ENCODE results near the gene HEATR5B. TPM values are rescaled to one million over a fixed set of nuclear protein-coding genes. Genes with fewer than 3 reads are reported as not detected.

Gene HEATR5B
- total RNA-seq, 2 donors from 2014 or later, result 21.0 to 35.6 TPM

DNA sequence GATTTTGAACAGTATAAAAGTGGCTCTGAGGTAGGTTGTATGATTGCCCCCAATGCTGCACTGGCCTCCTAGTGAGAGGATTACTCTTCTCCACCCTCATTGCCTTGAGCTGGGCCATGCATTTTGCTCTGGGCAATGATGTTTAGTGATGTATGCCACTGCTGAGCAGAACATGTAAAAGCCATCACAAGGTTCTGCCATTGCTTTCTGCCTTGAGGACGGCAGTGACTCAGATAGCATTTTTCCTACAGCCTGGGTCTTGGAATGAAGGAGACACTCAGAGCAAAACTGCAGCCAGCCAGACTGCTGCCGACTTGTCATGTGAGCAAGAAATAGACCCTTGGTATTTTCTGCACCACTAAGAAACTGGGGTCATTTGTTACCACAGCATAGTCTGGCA, 27.8 kb upstream of the HEATR5B start:
- Histone ChIP-seq H3K27ac (no peak overlapping the region), H3K27me3 (replicated peaks; ENCODE audit: insufficient read depth) (no peaks in the 10 kb centered on the region), H3K36me3 (peaks cover 29% of the 10 kb centered on the region), H3K4me1 (ENCODE audit: control insufficient read depth in 1 of 2, low read depth in 2 of 2) (no peaks in the 10 kb centered on the region), H3K4me3 (no peak overlapping the region), H3K9me3 (no peaks in the 10 kb centered on the region)
- DNase-seq (ENCODE audit: low spot score) (no peak), ATAC-seq (ENCODE audit: insufficient number of reproducible peaks, low FRiP score, low read depth) (no peak)
- TF ChIP-seq, protein P1, sequence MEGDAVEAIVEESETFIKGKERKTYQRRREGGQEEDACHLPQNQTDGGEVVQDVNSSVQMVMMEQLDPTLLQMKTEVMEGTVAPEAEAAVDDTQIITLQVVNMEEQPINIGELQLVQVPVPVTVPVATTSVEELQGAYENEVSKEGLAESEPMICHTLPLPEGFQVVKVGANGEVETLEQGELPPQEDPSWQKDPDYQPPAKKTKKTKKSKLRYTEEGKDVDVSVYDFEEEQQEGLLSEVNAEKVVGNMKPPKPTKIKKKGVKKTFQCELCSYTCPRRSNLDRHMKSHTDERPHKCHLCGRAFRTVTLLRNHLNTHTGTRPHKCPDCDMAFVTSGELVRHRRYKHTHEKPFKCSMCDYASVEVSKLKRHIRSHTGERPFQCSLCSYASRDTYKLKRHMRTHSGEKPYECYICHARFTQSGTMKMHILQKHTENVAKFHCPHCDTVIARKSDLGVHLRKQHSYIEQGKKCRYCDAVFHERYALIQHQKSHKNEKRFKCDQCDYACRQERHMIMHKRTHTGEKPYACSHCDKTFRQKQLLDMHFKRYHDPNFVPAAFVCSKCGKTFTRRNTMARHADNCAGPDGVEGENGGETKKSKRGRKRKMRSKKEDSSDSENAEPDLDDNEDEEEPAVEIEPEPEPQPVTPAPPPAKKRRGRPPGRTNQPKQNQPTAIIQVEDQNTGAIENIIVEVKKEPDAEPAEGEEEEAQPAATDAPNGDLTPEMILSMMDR (IDR thresholded peaks at IDR 0.05), result no peak

DNA sequence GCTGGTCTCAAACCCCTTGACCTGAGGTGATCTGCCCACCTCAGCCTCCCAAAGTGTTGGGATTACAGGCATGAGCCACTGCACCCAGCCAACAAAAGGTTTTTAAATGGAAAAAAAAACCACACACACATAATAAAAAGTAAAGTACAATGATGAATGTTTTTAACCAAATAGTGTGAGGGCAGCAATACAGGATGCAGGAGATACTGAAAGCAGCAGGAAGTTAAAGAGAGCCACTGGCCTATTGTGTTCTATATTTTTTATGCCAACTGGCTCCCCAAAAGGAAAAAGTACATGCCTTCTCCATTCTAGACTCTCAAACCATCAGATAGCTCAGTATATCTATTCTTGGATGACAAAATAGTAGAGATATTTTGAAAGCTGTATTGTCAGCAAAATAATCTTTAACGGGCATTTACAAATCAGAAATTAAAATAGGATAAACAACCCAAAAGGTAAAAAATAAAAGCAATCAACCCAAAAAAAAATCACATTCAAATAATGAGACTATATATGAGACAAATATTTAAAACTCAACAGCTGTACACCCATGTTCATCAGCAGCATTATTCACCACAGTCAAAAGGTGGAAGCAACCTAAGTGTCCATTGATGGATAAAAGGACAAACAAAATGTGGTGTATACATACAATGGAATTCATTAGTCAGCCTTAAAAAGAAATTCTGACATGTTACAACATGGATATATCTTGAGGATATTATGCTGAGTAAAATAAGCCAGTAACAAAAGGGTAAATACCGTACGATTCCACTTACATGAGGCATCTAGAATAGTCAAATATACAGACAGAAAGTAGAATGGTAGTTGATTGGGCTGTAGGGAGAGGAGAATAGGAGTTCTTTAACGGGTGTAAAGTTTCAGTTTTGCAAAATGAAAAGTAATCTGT, 26.4 kb upstream of the HEATR5B start:
- TF ChIP-seq, protein P1 (IDR thresholded peaks at IDR 0.05), result no peak
- no peak for DNase-seq (ENCODE audit: low spot score)
- no peaks in the 10 kb centered on the region for H3K27me3 ChIP-seq (replicated peaks; ENCODE audit: insufficient read depth)
- H3K4me1 ChIP-seq (ENCODE audit: control insufficient read depth in 1 of 2, low read depth in 2 of 2), result no peaks in the 10 kb centered on the region
- no peak overlapping the region for H3K27ac ChIP-seq
- H3K4me3 ChIP-seq, result no peak overlapping the region
- ATAC-seq (ENCODE audit: insufficient number of reproducible peaks, low FRiP score, low read depth), result no peak
- H3K9me3 ChIP-seq, result no peaks in the 10 kb centered on the region
- peaks cover 28% of the 10 kb centered on the region for H3K36me3 ChIP-seq

DNA sequence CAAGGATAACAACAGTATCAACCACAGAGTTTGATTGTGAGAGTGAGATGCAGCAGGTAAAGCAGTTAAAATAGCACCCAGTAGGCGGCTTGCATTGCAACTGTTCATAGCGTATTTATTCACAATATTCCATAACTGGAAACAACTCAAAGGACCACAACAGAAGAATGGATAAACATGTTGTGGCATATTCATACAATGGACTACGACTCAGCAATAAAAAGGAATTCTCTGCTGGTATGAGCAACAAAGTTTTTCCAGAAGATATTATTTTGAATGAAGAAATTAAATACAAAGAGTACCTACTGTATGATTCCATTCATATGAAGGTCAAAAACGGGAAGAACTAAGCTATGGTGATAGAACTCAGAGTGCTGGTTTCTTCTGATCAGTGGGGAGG, 25.4 kb upstream of the HEATR5B start:
- Histone ChIP-seq H3K4me1 (ENCODE audit: control insufficient read depth in 1 of 2, low read depth in 2 of 2) (peaks cover 0 to under 1% of the 10 kb centered on the region in 2 donors), H3K27me3 (replicated peaks; ENCODE audit: insufficient read depth) (no peaks in the 10 kb centered on the region), H3K4me3 (no peak overlapping the region), H3K36me3 (peaks cover 29% of the 10 kb centered on the region), H3K9me3 (no peaks in the 10 kb centered on the region), H3K27ac (no peak overlapping the region)
- TF ChIP-seq, protein P1 (IDR thresholded peaks at IDR 0.05), result no peak
- ATAC-seq (ENCODE audit: insufficient number of reproducible peaks, low FRiP score, low read depth), result no peak
- DNase-seq (ENCODE audit: low spot score), result no peak

DNA sequence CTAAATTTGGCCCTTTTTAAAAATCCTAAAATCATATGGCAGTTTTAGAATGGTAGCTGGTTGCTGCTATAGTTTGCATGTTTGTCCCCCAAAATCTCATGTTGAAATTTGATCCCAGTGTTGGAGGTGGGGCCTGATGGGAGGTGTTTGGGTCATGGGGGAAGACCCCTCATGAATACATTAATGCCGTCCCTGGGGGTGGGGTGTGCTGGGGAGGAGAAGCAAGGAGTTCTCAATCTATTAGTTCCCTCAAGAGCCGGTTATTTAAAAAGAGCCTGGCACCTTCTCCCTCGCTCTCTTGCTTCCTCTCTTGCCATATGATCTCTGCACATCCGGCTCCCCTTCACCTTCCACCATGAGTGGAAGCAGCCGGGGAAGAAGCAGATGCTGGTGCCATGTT, 21.0 kb upstream of the HEATR5B start:
- no peaks in the 10 kb centered on the region for H3K9me3 ChIP-seq
- TF ChIP-seq, protein P1 (IDR thresholded peaks at IDR 0.05), result no peak
- ATAC-seq (ENCODE audit: insufficient number of reproducible peaks, low FRiP score, low read depth), result no peak
- H3K4me1 ChIP-seq (ENCODE audit: control insufficient read depth in 1 of 2, low read depth in 2 of 2), result peaks cover 3 to 9% of the 10 kb centered on the region in 2 donors
- DNase-seq (ENCODE audit: low spot score), result no peak
- no peaks in the 10 kb centered on the region for H3K27me3 ChIP-seq (replicated peaks; ENCODE audit: insufficient read depth)
- H3K27ac ChIP-seq, result no peak overlapping the region
- no peak overlapping the region for H3K4me3 ChIP-seq
- peaks cover 39% of the 10 kb centered on the region for H3K36me3 ChIP-seq

DNA sequence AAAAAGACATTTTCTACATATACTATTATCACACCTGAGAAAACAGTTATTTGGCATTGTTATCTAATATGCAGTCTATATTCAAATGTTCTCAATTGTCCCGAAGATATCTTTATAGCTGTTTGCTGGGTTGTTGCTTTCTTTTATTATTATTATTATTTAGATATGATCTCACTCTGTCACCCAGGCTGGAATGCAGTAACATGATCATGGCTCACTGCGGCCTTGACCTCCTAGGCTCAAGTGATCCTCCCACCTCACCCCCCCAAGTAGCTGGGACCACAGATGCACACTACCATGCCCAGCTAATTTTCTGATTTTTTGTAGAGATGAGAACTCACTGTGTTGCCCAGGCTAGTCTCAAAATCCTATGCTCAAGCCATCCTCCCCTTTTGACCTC, 20.0 kb upstream of the HEATR5B start:
- peaks cover 3 to 9% of the 10 kb centered on the region in 2 donors for H3K4me1 ChIP-seq (ENCODE audit: control insufficient read depth in 1 of 2, low read depth in 2 of 2)
- peak overlapping the region; percentile 31 to 54 for H3K27ac ChIP-seq
- no peak overlapping the region for H3K4me3 ChIP-seq
- TF ChIP-seq, protein P1 (IDR thresholded peaks at IDR 0.05), result no peak
- no peak for ATAC-seq (ENCODE audit: insufficient number of reproducible peaks, low FRiP score, low read depth)
- no peaks in the 10 kb centered on the region for H3K9me3 ChIP-seq
- no peak for DNase-seq (ENCODE audit: low spot score)
- H3K36me3 ChIP-seq, result peaks cover 32% of the 10 kb centered on the region
- no peaks in the 10 kb centered on the region for H3K27me3 ChIP-seq (replicated peaks; ENCODE audit: insufficient read depth)
